ENCODE data around the gene DNAJA2. TPM values are rescaled to one million over a fixed set of nuclear protein-coding genes. Genes with fewer than 3 reads are reported as not detected.
"Not testable (repeated sequence)": the region's sequence is repeated elsewhere in the genome, so short reads cannot be mapped to it uniquely, and the experiment has no call there.

Gene DNAJA2
- total RNA-seq, 2 experiments from 2014 or later = 68.4 to 70.2 TPM

DNA sequence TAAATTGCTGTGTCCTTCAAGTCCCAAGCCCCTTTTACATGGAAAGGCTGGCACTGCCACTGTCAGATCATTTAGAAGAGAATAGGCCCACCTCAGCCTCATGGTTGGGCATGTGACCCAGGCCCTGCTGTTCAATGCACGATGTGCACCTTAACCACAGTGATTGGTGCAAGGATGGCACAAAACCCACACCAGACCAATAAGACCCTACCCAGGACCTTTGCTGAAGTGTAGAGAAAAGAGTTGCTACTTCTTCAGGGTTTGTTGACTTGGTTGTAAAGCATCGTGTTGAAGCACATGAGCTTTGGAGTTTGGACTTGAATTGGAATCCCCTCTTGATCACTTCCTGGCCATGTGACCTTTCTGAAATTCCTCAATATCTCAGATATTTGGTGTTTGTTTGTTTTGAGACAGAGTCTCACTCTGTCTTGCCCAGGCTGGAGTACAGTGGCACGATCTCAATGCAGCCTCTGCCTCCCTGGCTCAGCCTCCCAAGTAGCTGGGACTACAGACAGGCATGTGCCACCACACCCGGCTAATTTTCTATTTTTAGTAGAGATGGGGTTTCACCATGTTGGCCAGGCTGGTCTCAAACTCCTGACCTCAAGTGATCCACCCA, 24.8 kb downstream of the DNAJA2 start:
- no peaks in the 10 kb centered on the region for H3K9me3 Mint-ChIP-seq
- DNase-seq (no peak), ATAC-seq (no peak)
- peaks cover 3% of the 10 kb centered on the region for H3K4me1 Mint-ChIP-seq (ENCODE audit: low read depth)
- ChIA-PET CTCF (interaction anchor here (0.9 to 2.4 kb wide), 12 partner anchors 8 to 1218 kb away, joined by 3 to 12 read pairs (median 4); partner anchors contain the start of gene DNAJA2), POLR2A (interaction anchor here (0.6 to 1.4 kb wide), 2 partner anchors 24 to 931 kb away, joined by 3 read pairs; partner anchors contain the start of gene DNAJA2)
- intact Hi-C loops (cut with micrococcal nuclease) = loop anchor here (10.0 kb wide), 1 partner anchor 1216 kb away; no protein-coding TSS in a partner anchor
- no peaks in the 10 kb centered on the region for H3K36me3 Mint-ChIP-seq (ENCODE audit: low read depth)
- peak overlapping the region; percentile 15 for H3K27ac Mint-ChIP-seq
- no peak overlapping the region for H3K4me3 Mint-ChIP-seq
- TF ChIP-seq CTCF (IDR thresholded peaks at IDR 0.05) = no peak
- H3K27me3 Mint-ChIP-seq = no peaks in the 10 kb centered on the region

- no peaks in the 10 kb centered on the region for H3K36me3 Mint-ChIP-seq (ENCODE audit: low read depth)
- no peaks in the 10 kb centered on the region for H3K9me3 Mint-ChIP-seq
- DNase-seq (peak; percentile 56), ATAC-seq (peak; percentile 70)
- TF ChIP-seq CTCF (IDR thresholded peaks at IDR 0.05) = peak; percentile 70
- peaks cover 7% of the 10 kb centered on the region for H3K4me1 Mint-ChIP-seq (ENCODE audit: low read depth)
- no peaks in the 10 kb centered on the region for H3K27me3 Mint-ChIP-seq
- ChIA-PET POLR2A (interaction anchor here (0.6 to 1.4 kb wide), 2 partner anchors 25 to 931 kb away, joined by 3 read pairs; partner anchors contain the start of gene DNAJA2), CTCF (interaction anchor here (0.9 to 2.4 kb wide), 12 partner anchors 8 to 1219 kb away, joined by 3 to 12 read pairs (median 4); partner anchors contain the start of gene DNAJA2)
- intact Hi-C loops (cut with micrococcal nuclease) = loop anchor here (10.0 kb wide), 1 partner anchor 1217 kb away; no protein-coding TSS in a partner anchor
- H3K4me3 Mint-ChIP-seq = no peak overlapping the region
- H3K27ac Mint-ChIP-seq = no peak overlapping the region
These were observed 25.4 kb downstream of the DNAJA2 start for GRCh38 chr16:46947900-46948547.

DNA sequence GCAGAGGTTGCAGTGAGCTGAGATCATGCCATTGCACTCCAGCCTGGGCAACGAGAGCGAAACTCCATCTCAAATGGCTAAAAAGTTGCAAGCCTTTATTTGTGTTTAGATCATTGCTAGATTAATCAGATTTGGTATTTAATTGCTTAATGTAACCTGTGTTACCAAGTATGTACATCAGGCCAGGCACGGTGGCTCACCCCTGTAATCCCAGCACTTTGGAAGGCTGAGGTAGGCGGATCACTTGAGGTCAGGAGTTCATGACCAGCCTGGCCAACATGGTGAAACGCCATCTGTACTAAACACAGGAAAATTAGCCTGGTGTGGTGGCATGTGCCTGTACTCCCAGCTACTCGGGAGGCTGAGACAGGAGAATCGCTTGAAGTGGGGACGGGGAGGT, 28.8 kb downstream of the DNAJA2 start:
- peaks cover 12% of the 10 kb centered on the region for H3K4me1 Mint-ChIP-seq (ENCODE audit: low read depth)
- CTCF ChIA-PET = interaction anchor here (2.3 kb wide), 1 partner anchor 18 kb away, joined by 6 read pairs; no protein-coding TSS in a partner anchor
- intact Hi-C loops (cut with micrococcal nuclease) = loop anchor here (10.0 kb wide), 1 partner anchor 1220 kb away; no protein-coding TSS in a partner anchor

GRCh38 chr16:46937536-46937935, 35.9 kb downstream of the DNAJA2 start:
- Mint-ChIP-seq H3K27me3 (no peaks in the 10 kb centered on the region), H3K4me3 (no peak overlapping the region), H3K27ac (no peak overlapping the region), H3K4me1 (ENCODE audit: low read depth) (peaks cover 3% of the 10 kb centered on the region), H3K9me3 (no peaks in the 10 kb centered on the region), H3K36me3 (ENCODE audit: low read depth) (no peaks in the 10 kb centered on the region)
- DNase-seq (no peak), ATAC-seq (no peak)
- TF ChIP-seq CTCF (IDR thresholded peaks at IDR 0.05) = no peak
- intact Hi-C loops (cut with micrococcal nuclease) = no loop called here
- ChIA-PET CTCF (interaction anchor here (1.2 kb wide), 1 partner anchor 264 kb away, joined by 3 read pairs; no protein-coding TSS in a partner anchor), POLR2A (no interaction called here)

More for the DNA sequence above, 28.8 kb downstream of the DNAJA2 start:
- H3K27ac Mint-ChIP-seq; POLR2A ChIA-PET; H3K4me3 Mint-ChIP-seq; H3K36me3 Mint-ChIP-seq (ENCODE audit: low read depth); DNase-seq; H3K9me3 Mint-ChIP-seq; H3K27me3 Mint-ChIP-seq; ATAC-seq: not testable (repeated sequence)

GRCh38 chr16:46932802-46933201, 40.7 kb downstream of the DNAJA2 start:
- no peaks in the 10 kb centered on the region for H3K4me1 Mint-ChIP-seq (ENCODE audit: low read depth)
- DNase-seq (no peak), ATAC-seq (no peak)
- no peak overlapping the region for H3K27ac Mint-ChIP-seq
- peaks cover 7% of the 10 kb centered on the region for H3K36me3 Mint-ChIP-seq (ENCODE audit: low read depth)
- ChIA-PET POLR2A (no interaction called here), CTCF (interaction anchor here (0.8 kb wide), 1 partner anchor 79 kb away, joined by 3 read pairs; no protein-coding TSS in a partner anchor)
- H3K4me3 Mint-ChIP-seq = no peak overlapping the region
- no peaks in the 10 kb centered on the region for H3K27me3 Mint-ChIP-seq
- TF ChIP-seq CTCF (IDR thresholded peaks at IDR 0.05) = no peak
- no peaks in the 10 kb centered on the region for H3K9me3 Mint-ChIP-seq
- intact Hi-C loops (cut with micrococcal nuclease) = no loop called here
